ENCODE data around the gene MEDAG.

DNA sequence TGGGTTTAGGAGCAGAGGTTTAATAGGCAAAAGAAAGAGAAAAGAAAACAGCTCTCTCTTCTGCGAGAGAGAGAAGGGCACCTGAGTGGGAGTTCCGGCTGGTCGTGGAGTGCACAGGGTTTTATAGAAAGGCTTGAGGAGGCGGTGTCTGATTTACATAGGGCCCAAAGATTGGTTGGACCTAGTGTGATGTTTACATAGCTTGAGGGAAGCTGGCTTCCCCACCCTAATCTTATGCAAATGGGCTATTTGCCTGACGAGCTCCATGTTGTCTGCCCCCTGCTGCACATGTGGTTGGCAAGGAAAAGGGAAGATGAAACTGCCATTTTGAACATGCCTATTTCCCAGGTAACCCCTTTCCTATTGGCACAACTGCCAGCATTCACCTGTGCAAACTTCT lies 21.5 kb upstream of the MEDAG start:
- no peak for TF ChIP-seq POLR2A (IDR thresholded peaks at IDR 0.05)
- TF ChIP-seq, protein P1, sequence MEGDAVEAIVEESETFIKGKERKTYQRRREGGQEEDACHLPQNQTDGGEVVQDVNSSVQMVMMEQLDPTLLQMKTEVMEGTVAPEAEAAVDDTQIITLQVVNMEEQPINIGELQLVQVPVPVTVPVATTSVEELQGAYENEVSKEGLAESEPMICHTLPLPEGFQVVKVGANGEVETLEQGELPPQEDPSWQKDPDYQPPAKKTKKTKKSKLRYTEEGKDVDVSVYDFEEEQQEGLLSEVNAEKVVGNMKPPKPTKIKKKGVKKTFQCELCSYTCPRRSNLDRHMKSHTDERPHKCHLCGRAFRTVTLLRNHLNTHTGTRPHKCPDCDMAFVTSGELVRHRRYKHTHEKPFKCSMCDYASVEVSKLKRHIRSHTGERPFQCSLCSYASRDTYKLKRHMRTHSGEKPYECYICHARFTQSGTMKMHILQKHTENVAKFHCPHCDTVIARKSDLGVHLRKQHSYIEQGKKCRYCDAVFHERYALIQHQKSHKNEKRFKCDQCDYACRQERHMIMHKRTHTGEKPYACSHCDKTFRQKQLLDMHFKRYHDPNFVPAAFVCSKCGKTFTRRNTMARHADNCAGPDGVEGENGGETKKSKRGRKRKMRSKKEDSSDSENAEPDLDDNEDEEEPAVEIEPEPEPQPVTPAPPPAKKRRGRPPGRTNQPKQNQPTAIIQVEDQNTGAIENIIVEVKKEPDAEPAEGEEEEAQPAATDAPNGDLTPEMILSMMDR (IDR thresholded peaks at IDR 0.05 in 8 of 11, conservative IDR thresholded peaks at IDR 0.05 in 3 of 11): no peak
